Aorta (tissue), 5 donors: Measurements from ENCODE around the gene FNBP1L. TPM values are rescaled to one million over a fixed set of nuclear protein-coding genes. Genes with fewer than 3 reads are reported as not detected.
"Not testable (repeated sequence)": the region's sequence is repeated elsewhere in the genome, so short reads cannot be mapped to it uniquely, and the experiment has no call there.

Source experiments
- ATAC-seq: fragments of 200-7000 bp; cut with Tn5 transposase; one replicate; pipeline ENCODE4 v1.9.1; 2022; ENCODE audit warnings: moderate library complexity; ENCODE audit not compliant: low FRiP score
- DNase-seq, 2 donors: peaks; one replicate each; pipeline ENCODE4 v3.0.0-alpha.2; 2020
- H3K27ac ChIP-seq, 2 donors: one replicate each; pipeline ENCODE4 v1.5.1; 2013; ENCODE audit warnings: low read length in 2 of 2, mild to moderate bottlenecking in 2 of 2, moderate library complexity in 2 of 2, control low read depth in 1 of 2, inconsistent platforms in 1 of 2, low read depth in 1 of 2
- H3K27me3 ChIP-seq, 2 donors: one replicate each; pipeline ENCODE4 v1.6.1; 2013; ENCODE audit warnings: control low read depth in 1 of 2, low read length in 1 of 2, mild to moderate bottlenecking in 1 of 2, moderate library complexity in 1 of 2; ENCODE audit not compliant: insufficient read depth in 2 of 2, control insufficient read depth in 1 of 2
- H3K36me3 ChIP-seq, 2 donors: one replicate each; pipeline ENCODE4 v1.6.1; 2013; ENCODE audit warnings: control low read depth in 1 of 2, low read length in 1 of 2, mild to moderate bottlenecking in 1 of 2; ENCODE audit not compliant: insufficient read depth in 2 of 2, control insufficient read depth in 1 of 2
- H3K4me1 ChIP-seq, 2 donors: one replicate each; pipeline ENCODE4 v1.6.1; 2013; ENCODE audit warnings: low read length in 2 of 2, control low read depth in 1 of 2, mild to moderate bottlenecking in 1 of 2, moderate library complexity in 1 of 2; ENCODE audit not compliant: insufficient read depth in 2 of 2, control insufficient read depth in 1 of 2
- H3K4me3 ChIP-seq, 2 donors: one replicate each; pipeline ENCODE4 v1.5.1; 2013; ENCODE audit warnings: low read length in 2 of 2, control low read depth in 1 of 2, mild to moderate bottlenecking in 1 of 2
- H3K9me3 ChIP-seq: one replicate; pipeline ENCODE4 v1.6.1; 2013; ENCODE audit warnings: mild to moderate bottlenecking, low read length; ENCODE audit not compliant: control insufficient read depth
- WGBS, 2 donors: extraction: QIAGEN DNeasy Blood & Tissue Kit; methylation state at CpG; one replicate each; pipeline ENCODE4 v1.1.7; 2013; 5-methylcytosine and 5-hydroxymethylcytosine counted together
- intact Hi-C, 2 donors: fragments of 100-400 bp; cut with DNase I; formaldehyde crosslinking; loops; one replicate each; pipeline versions ENCODE4 v1.14.2 to v1.15.0; 2022
- polyA plus RNA-seq, 2 donors: library from polyadenylated mRNA; stranded (reverse); fragments of 200-250 nt; gene quantifications; one replicate each; pipeline ENCODE4 v1.2.3, GENCODE V29; 2013
- total RNA-seq, 2 donors: library from RNA; stranded (reverse); fragmentation: NEBNext Ultra II Directional; extraction: Animal tissue kit (Norgen Biotek cat#: 25700); gene quantifications; one replicate each; pipeline ENCODE4 v1.2.1, GENCODE V29; 2021
- donor health status: healthy with polysubstance abuse.
- donor health status: Bipolar disorder and iron deficiency.
- donor health status: DM: no; HTN: no; CAD: no.
- donor health status: DM: no; HTN: no; CAD: no.
- donor health status: DM: yes; HTN: yes; CAD: no.

FNBP1L gene
- total and polyA plus RNA-seq, 4 donors: 2.5 to 28.6 (median 11.1) TPM

DNA sequence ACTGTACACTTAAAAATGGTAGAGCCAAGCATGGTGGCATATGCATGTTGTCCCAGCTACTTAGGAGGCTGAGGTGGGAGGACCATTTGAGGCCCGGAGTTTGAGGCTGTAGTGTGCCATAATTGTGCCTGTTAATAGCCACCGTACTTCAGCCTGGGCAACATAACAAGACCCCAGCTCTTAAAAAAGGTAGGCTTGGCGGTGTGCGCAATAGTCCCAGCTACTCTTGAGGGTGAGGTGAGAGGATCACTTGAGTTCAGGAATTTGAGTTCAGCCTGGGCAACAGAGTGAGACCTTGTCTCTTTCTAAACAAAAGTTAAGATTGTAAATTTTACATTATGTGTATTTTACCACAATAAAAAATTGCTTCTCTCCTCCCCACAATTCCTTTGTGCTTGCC, 19.7 kb downstream of the FNBP1L start:
- intact Hi-C loops: no loop called here

GRCh38 chr1:93468662-93469061, 20.7 kb downstream of the FNBP1L start:
- intact Hi-C loops: no loop called here
- 49 to 53% methylated on average over 3 of the region's 3 CpGs for WGBS, 2 donors
- Histone ChIP-seq H3K4me1 (peaks cover 0 to 3% of the 10 kb centered on the region in 2 donors), H3K36me3 (no peaks in the 10 kb centered on the region), H3K9me3 (no peaks in the 10 kb centered on the region), H3K27ac (no peak overlapping the region), H3K27me3 (no peaks in the 10 kb centered on the region), H3K4me3 (no peak overlapping the region)
- ATAC-seq (no peak), DNase-seq (no peak)

More for the DNA sequence above, 19.7 kb downstream of the FNBP1L start:
- DNase-seq (no peak), ATAC-seq (no peak)
- Histone ChIP-seq H3K27ac (no peak overlapping the region), H3K27me3 (no peaks in the 10 kb centered on the region), H3K4me3 (no peak overlapping the region), H3K36me3 (no peaks in the 10 kb centered on the region), H3K9me3 (no peaks in the 10 kb centered on the region), H3K4me1 (peaks cover 0 to 3% of the 10 kb centered on the region in 2 donors)
- 98 to 99% methylated on average over 4 of the region's 4 CpGs for WGBS, 2 donors

- H3K4me3 ChIP-seq, DNase-seq, H3K27me3 ChIP-seq, ATAC-seq, H3K4me1 ChIP-seq, H3K27ac ChIP-seq, H3K36me3 ChIP-seq, H3K9me3 ChIP-seq, intact Hi-C loops: not testable (repeated sequence)
- WGBS, 2 donors: 92 to 100% methylated on average over 3 of the region's 3 CpGs
These were observed 21.3 kb downstream of the FNBP1L start for GRCh38 chr1:93469223-93469622.

GRCh38 chr1:93471284-93471683, 23.4 kb downstream of the FNBP1L start:
- Histone ChIP-seq H3K27ac (no peak overlapping the region), H3K27me3 (no peaks in the 10 kb centered on the region), H3K4me3 (no peak overlapping the region), H3K36me3 (no peaks in the 10 kb centered on the region), H3K4me1 (peaks cover 0 to 3% of the 10 kb centered on the region in 2 donors), H3K9me3 (no peaks in the 10 kb centered on the region)
- 80 to 87% methylated on average over 6 of the region's 6 CpGs for WGBS, 2 donors
- ATAC-seq (no peak), DNase-seq (no peak)
- intact Hi-C loops: no loop called here

DNA sequence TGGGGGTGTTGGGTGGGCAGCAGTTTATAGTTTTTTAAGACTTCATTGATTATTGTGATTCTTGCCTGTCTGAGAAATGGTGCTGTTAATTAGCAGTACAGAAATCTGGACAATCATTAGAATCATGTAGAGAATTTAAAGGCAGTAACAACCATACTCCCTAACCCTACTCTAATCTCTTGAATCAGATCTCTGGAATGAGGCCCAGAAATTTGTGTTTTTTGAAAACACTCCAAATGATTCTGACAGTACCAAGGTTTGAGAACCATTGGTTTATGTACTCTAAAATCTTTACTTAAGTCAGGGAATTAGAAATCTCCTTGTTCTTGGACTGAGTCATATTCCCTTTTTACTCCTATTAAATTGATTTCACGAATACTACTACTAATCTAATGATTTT, 24.0 kb downstream of the FNBP1L start:
- Histone ChIP-seq H3K27me3 (no peaks in the 10 kb centered on the region), H3K9me3 (no peaks in the 10 kb centered on the region), H3K36me3 (no peaks in the 10 kb centered on the region), H3K4me1 (peaks cover 0 to 3% of the 10 kb centered on the region in 2 donors), H3K27ac (no peak overlapping the region), H3K4me3 (no peak overlapping the region)
- WGBS, 2 donors: 2 to 12% methylated on average over 1 of the region's 1 CpG
- no peak for ATAC-seq
- intact Hi-C loops: no loop called here
- no peak for DNase-seq

DNA sequence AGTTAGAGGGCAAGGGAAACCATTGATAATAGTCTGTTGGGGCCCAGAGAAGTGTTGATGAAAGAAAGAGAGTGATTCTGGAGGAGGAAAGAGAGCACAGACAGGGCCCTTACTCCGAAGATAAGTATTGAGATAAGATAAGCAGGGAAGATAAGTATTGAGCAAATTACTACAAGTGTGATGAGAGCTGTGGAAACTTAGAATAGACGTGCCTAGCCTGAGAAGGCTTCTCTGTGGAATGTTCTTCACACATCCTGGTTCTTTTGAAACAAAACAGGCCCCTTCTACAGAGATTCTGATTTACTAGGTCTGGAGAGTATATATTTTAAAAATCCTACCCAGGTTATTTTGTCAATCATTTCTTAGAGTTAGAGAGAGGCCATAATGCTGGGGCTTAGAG, 26.4 kb downstream of the FNBP1L start:
- ATAC-seq: no peak
- H3K27ac ChIP-seq: no peak overlapping the region
- no peak for DNase-seq
- no peaks in the 10 kb centered on the region for H3K27me3 ChIP-seq
- 47 to 52% methylated on average over 2 of the region's 2 CpGs for WGBS, 2 donors
- H3K36me3 ChIP-seq: no peaks in the 10 kb centered on the region
- intact Hi-C loops: no loop called here
- peaks cover 4% of the 10 kb centered on the region for H3K9me3 ChIP-seq
- H3K4me3 ChIP-seq: no peak overlapping the region
- H3K4me1 ChIP-seq: peaks cover 0 to 3% of the 10 kb centered on the region in 2 donors

DNA sequence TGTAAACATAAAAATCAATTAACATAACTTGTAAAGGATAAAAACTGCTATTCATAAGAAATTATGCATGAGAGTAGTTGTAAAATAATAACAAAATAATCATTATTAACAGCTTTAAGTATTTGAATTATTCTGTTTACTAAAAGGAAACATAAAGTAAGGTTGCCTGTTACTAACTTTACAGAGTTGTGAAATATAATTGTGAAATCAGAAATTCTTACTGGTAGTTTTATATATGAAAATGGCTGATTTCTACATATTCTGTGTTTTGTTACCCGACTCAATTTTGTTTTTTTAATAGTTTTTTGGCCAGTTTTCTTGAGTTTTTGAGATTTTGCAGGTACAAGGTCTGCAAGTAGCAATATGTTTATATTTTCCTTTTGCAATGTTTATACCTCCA, 27.8 kb downstream of the FNBP1L start:
- H3K27ac ChIP-seq: no peak overlapping the region
- H3K4me3 ChIP-seq: no peak overlapping the region
- WGBS, 2 donors: 85 to 88% methylated on average over 1 of the region's 1 CpG
- intact Hi-C loops: no loop called here
- H3K36me3 ChIP-seq: no peaks in the 10 kb centered on the region
- DNase-seq (no peak), ATAC-seq (no peak)
- peaks cover 5% of the 10 kb centered on the region for H3K9me3 ChIP-seq
- H3K27me3 ChIP-seq: no peaks in the 10 kb centered on the region
- peaks cover 0 to 3% of the 10 kb centered on the region in 2 donors for H3K4me1 ChIP-seq

- ATAC-seq, H3K36me3 ChIP-seq, H3K4me3 ChIP-seq, DNase-seq, intact Hi-C loops, H3K27me3 ChIP-seq, H3K9me3 ChIP-seq, H3K27ac ChIP-seq, H3K4me1 ChIP-seq: not testable (repeated sequence)
- WGBS, 2 donors: 65 to 79% methylated on average over 8 of the region's 8 CpGs
These were observed 31.3 kb downstream of the FNBP1L start for GRCh38 chr1:93479133-93479745.

GRCh38 chr1:93481899-93482298, 34.0 kb downstream of the FNBP1L start:
- 97 to 98% methylated on average over 5 of the region's 5 CpGs for WGBS, 2 donors
- H3K4me3 ChIP-seq, H3K27ac ChIP-seq, H3K9me3 ChIP-seq, H3K4me1 ChIP-seq, ATAC-seq, intact Hi-C loops, H3K27me3 ChIP-seq, H3K36me3 ChIP-seq, DNase-seq: not testable (repeated sequence)
